Caco-2 (cell line): ENCODE measurements around the gene SLC22A4. TPM values are rescaled to one million over a fixed set of nuclear protein-coding genes. Genes with fewer than 3 reads are reported as not detected.

ENCODE experiments used
- Bru-seq: library from RNA; stranded (reverse); fragments of 400-500 nt; gene quantifications from one replicate; lab custom pipeline; 2021; lab: Mats Ljungman, UMichigan
- BruChase-seq, 2 experiments: library from RNA; stranded (reverse); fragments of 400-500 nt; gene quantifications; one replicate each; lab custom pipeline; 2021; lab: Mats Ljungman, UMichigan
- BruUV-seq: library from RNA; stranded (reverse); fragments of 400-500 nt; replicated peaks from 2 replicates; lab custom pipeline; 2021; lab: Mats Ljungman, UMichigan
- CTCF ChIA-PET: fragments of 300-600 bp; sonication (Branson Sonifier 250); formaldehyde crosslinking; loops from one replicate; lab custom pipeline; 2022; ENCODE audit warnings: antibody characterized with exemption; lab: Charles Lee
- POLR2A ChIA-PET: fragments of 300-600 bp; sonication (Branson Sonifier 250); formaldehyde crosslinking; loops from one replicate; lab custom pipeline; 2022; ENCODE audit warnings: antibody characterized with exemption; lab: Charles Lee
- DNase-seq, 2 experiments: peaks; one replicate each; pipeline versions ENCODE4 v3.0.0 to v3.0.0-alpha.2; 2020 to 2022
- H3K27me3 ChIP-seq: replicated peaks from 2 replicates; pipeline ENCODE4 v1.6.0; 2011; ENCODE audit warnings: low read length; ENCODE audit not compliant: control insufficient read depth, insufficient read depth
- H3K36me3 ChIP-seq: 2 replicates; pipeline ENCODE4 v1.5.1; 2011; ENCODE audit warnings: low read length; ENCODE audit not compliant: control insufficient read depth, insufficient read depth
- H3K4me1 ChIP-seq: fragments of 250-450 bp; sonication (Bioruptor Pico); 2 replicates; pipeline ENCODE4 v1.5.1; 2020; ENCODE audit warnings: mild to moderate bottlenecking
- H3K4me3 ChIP-seq: 2 replicates; pipeline ENCODE4 v1.5.1; 2011; ENCODE audit warnings: low read depth, mild to moderate bottlenecking, control low read depth, low read length
- H3K9me3 ChIP-seq: fragments of 250-450 bp; sonication (Bioruptor Pico); 2 replicates; pipeline ENCODE4 v1.5.1; 2020; ENCODE audit warnings: mild to moderate bottlenecking, moderate library complexity
- H3K27ac Mint-ChIP-seq: one replicate; pipeline ENCODE4 v1.8.0; 2022; ENCODE audit warnings: mixed read lengths; ENCODE audit not compliant: unreplicated experiment
- H3K27me3 Mint-ChIP-seq: one replicate; pipeline ENCODE4 v1.8.0; 2022; ENCODE audit warnings: mixed read lengths; ENCODE audit not compliant: insufficient read depth, unreplicated experiment
- H3K36me3 Mint-ChIP-seq: one replicate; pipeline ENCODE4 v1.8.0; 2022; ENCODE audit warnings: mild to moderate bottlenecking, mixed read lengths; ENCODE audit not compliant: insufficient read depth, unreplicated experiment
- H3K4me1 Mint-ChIP-seq: one replicate; pipeline ENCODE4 v1.8.0; 2022; ENCODE audit warnings: low read depth, mixed read lengths; ENCODE audit not compliant: unreplicated experiment
- H3K4me3 Mint-ChIP-seq: one replicate; pipeline ENCODE4 v1.8.0; 2022; ENCODE audit warnings: mild to moderate bottlenecking, moderate library complexity, mixed read lengths; ENCODE audit not compliant: unreplicated experiment
- H3K9me3 Mint-ChIP-seq: one replicate; pipeline ENCODE4 v1.8.0; 2022; ENCODE audit warnings: mixed read lengths; ENCODE audit not compliant: unreplicated experiment
- intact Hi-C: fragments of 100-400 bp; cut with micrococcal nuclease; formaldehyde crosslinking; loops from one replicate; pipeline ENCODE4 v1.10.0; 2022; ENCODE audit not compliant: unreplicated experiment
- long read RNA-seq: library from polyadenylated mRNA; stranded (forward); transcript quantifications from one replicate; pipeline ENCODE4 v2.0.0, GENCODE V29; 2022
- total RNA-seq: library from RNA; stranded (reverse); gene quantifications from 2 replicates; pipeline ENCODE4 v1.2.3, GENCODE V29; 2022
- TF ChIP-seq, protein P1 (sequence below), 2 experiments: fragments of 200-600 bp in 1 of 2; IDR thresholded peaks; 1 replicate in 1 of 2; 2 replicates in 1 of 2; pipeline versions ENCODE4 v1.5.1 to v1.8.0; 2011 to 2022; ENCODE audit warnings: antibody characterized with exemption in 1 of 2, control low read depth in 1 of 2, inconsistent platforms in 1 of 2, low read depth in 1 of 2, low read length in 1 of 2, mild to moderate bottlenecking in 1 of 2, moderate library complexity in 1 of 2; ENCODE audit not compliant: insufficient read depth in 1 of 2, severe bottlenecking in 1 of 2, unreplicated experiment in 1 of 2

SLC22A4 gene
- total RNA-seq (1.5 and 1.7 TPM in 2 replicates), Bru-seq, nascent RNA (percentile 44 among the genes with signal in this experiment), BruChase-seq, experiment 1, labeled RNA remaining after a 2-hour chase (percentile 43 among the genes with signal in this experiment), BruChase-seq, experiment 2, labeled RNA remaining after a 6-hour chase (percentile 41 among the genes with signal in this experiment)
- long read RNA-seq, partial matches to known transcripts, result 1 of 5 reads
- long read RNA-seq, other reads (novel, unspliced or antisense), result 3 of 5 reads

GRCh38 chr5:132293992-132294727, at the start of gene SLC22A4:
Gene SLC22A4 (plus strand): TSS chr5:132294394. CDS start chr5:132294617, 223 bp downstream.
- POLR2A ChIA-PET, result interaction anchor here (0.6 to 2.2 kb wide), 17 partner anchors 15 to 203 kb away, joined by 3 to 36 read pairs (median 6); partner anchors contain the start of genes IRF1, P4HA2 and SLC22A5
- H3K4me1 ChIP-seq, result peaks cover 8% of the 10 kb centered on the region; the same call in 1 of the 2 replicates
- Mint-ChIP-seq H3K9me3 (no peaks in the 10 kb centered on the region), H3K27ac (peak within 1 kb of the TSS; percentile 93), H3K27me3 (no peaks in the 10 kb centered on the region), H3K4me1 (peaks cover 12% of the 10 kb centered on the region), H3K4me3 (peak within 1 kb of the TSS; percentile 85), H3K36me3 (peaks cover 18% of the 10 kb centered on the region)
- CTCF ChIA-PET, result interaction anchor here (0.7 to 2.5 kb wide), 15 partner anchors 13 to 207 kb away, joined by 3 to 27 read pairs (median 5); partner anchors contain the start of genes IRF1 and SLC22A5
- intact Hi-C loops, result loop anchor here (1.0 to 2.0 kb wide), 6 partner anchors 11 to 75 kb away; partner anchors contain the start of gene SLC22A5
- no peaks in the 10 kb centered on the region for H3K9me3 ChIP-seq
- no peaks in the 10 kb centered on the region for H3K36me3 ChIP-seq
- peak within 1 kb of the TSS; percentile 55 for H3K4me3 ChIP-seq
- no TSS peak for BruUV-seq
- TF ChIP-seq, protein P1, sequence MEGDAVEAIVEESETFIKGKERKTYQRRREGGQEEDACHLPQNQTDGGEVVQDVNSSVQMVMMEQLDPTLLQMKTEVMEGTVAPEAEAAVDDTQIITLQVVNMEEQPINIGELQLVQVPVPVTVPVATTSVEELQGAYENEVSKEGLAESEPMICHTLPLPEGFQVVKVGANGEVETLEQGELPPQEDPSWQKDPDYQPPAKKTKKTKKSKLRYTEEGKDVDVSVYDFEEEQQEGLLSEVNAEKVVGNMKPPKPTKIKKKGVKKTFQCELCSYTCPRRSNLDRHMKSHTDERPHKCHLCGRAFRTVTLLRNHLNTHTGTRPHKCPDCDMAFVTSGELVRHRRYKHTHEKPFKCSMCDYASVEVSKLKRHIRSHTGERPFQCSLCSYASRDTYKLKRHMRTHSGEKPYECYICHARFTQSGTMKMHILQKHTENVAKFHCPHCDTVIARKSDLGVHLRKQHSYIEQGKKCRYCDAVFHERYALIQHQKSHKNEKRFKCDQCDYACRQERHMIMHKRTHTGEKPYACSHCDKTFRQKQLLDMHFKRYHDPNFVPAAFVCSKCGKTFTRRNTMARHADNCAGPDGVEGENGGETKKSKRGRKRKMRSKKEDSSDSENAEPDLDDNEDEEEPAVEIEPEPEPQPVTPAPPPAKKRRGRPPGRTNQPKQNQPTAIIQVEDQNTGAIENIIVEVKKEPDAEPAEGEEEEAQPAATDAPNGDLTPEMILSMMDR (IDR thresholded peaks at IDR 0.05; ENCODE audit: insufficient read depth in 1 of 2, low read depth in 1 of 2, low read length in 1 of 2, severe bottlenecking in 1 of 2, unreplicated experiment in 1 of 2), result no peak
- DNase-seq, result peak; percentile 97 to 98
- no peaks in the 10 kb centered on the region for H3K27me3 ChIP-seq

- DNase-seq, result no peak
- no peaks in the 10 kb centered on the region for H3K36me3 ChIP-seq
- H3K27me3 ChIP-seq, result no peaks in the 10 kb centered on the region
- TF ChIP-seq, protein P1 (IDR thresholded peaks at IDR 0.05; ENCODE audit: insufficient read depth in 1 of 2, low read depth in 1 of 2, low read length in 1 of 2, severe bottlenecking in 1 of 2, unreplicated experiment in 1 of 2), result no peak
- Mint-ChIP-seq H3K27me3 (peaks cover 2% of the 10 kb centered on the region), H3K36me3 (no peaks in the 10 kb centered on the region), H3K27ac (no peak overlapping the region), H3K9me3 (peaks cover 55% of the 10 kb centered on the region), H3K4me1 (no peaks in the 10 kb centered on the region), H3K4me3 (no peak overlapping the region)
- no TSS peak for BruUV-seq
- no peak overlapping the region for H3K4me3 ChIP-seq
- H3K9me3 ChIP-seq, result peaks cover 24% of the 10 kb centered on the region
- POLR2A ChIA-PET, result no interaction called here
- intact Hi-C loops, result no loop called here
- H3K4me1 ChIP-seq, result no peaks in the 10 kb centered on the region
- CTCF ChIA-PET, result no interaction called here
These were observed 48.6 kb upstream of the SLC22A4 start for GRCh38 chr5:132245593-132245992.

GRCh38 chr5:132246806-132247205, 47.4 kb upstream of the SLC22A4 start:
- peaks cover 52% of the 10 kb centered on the region for H3K9me3 Mint-ChIP-seq
- peaks cover 2% of the 10 kb centered on the region for H3K27me3 Mint-ChIP-seq
- no peaks in the 10 kb centered on the region for H3K27me3 ChIP-seq
- ChIA-PET POLR2A (interaction anchor here (0.6 kb wide), 1 partner anchor 47 kb away, joined by 3 read pairs; the partner anchor contains the start of gene SLC22A4), CTCF (interaction anchor here (1.5 kb wide), 1 partner anchor 9 kb away, joined by 4 read pairs; no protein-coding TSS in a partner anchor)
- BruUV-seq, result no TSS peak
- H3K4me1 ChIP-seq, result no peaks in the 10 kb centered on the region
- TF ChIP-seq, protein P1 (IDR thresholded peaks at IDR 0.05; ENCODE audit: insufficient read depth in 1 of 2, low read depth in 1 of 2, low read length in 1 of 2, severe bottlenecking in 1 of 2, unreplicated experiment in 1 of 2), result no peak
- H3K27ac Mint-ChIP-seq, result no peak overlapping the region
- H3K4me3 ChIP-seq, result no peak overlapping the region
- H3K9me3 ChIP-seq, result peaks cover 24% of the 10 kb centered on the region
- H3K36me3 Mint-ChIP-seq, result no peaks in the 10 kb centered on the region
- no peaks in the 10 kb centered on the region for H3K36me3 ChIP-seq
- intact Hi-C loops, result no loop called here
- no peak overlapping the region for H3K4me3 Mint-ChIP-seq
- no peaks in the 10 kb centered on the region for H3K4me1 Mint-ChIP-seq
- no peak for DNase-seq
